ENCODE measurements around the gene EIF4E2. TPM values are rescaled to one million over a fixed set of nuclear protein-coding genes. Genes with fewer than 3 reads are reported as not detected.

Gene EIF4E2
- total and polyA plus RNA-seq, 2 of the 4 experiments (the other 2 are of a cell fraction) = 52.1 to 105 TPM

DNA sequence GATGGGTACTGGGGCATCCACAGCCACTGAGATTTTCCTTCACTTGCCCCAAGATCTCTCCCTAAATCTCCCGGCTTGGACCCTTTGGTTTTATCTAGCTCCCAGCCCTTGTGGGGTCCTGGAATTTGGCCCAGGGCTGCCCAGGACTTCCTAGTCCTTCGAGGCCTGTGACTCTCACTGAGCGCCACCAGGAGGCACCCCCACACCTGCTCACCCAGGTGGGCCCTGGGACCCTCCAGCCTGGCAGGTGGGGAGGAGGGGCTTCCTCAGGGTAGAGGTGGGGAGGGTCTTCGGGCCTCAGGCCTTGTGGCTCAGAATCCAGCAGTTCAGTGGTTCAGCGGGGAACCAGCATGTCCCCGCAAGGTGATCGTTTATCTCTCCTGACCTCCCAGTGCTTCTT is 42.2 kb upstream of the EIF4E2 start:
- Histone ChIP-seq H4K91ac (ENCODE audit: insufficient read depth, low read depth, low read length) (no peak overlapping the region), H2BK20ac (ENCODE audit: low read depth, low read length) (no peak overlapping the region), H3K9me3 (ENCODE audit: control insufficient read depth, insufficient read depth, low read length) (no peaks in the 10 kb centered on the region), H3K23ac (ENCODE audit: low read depth, low read length) (no peak overlapping the region), H4K8ac (ENCODE audit: low read depth in 2 of 2, low read length in 2 of 2) (no peak overlapping the region), H2AK9ac (replicated peaks; ENCODE audit: low read depth, low read length, poor library complexity) (no peak overlapping the region), H3K27me3 (ENCODE audit: control insufficient read depth, insufficient read depth, low read length) (peaks cover 52% of the 10 kb centered on the region), H3K18ac (ENCODE audit: low read depth, low read length) (no peak overlapping the region), H3K4me1 (ENCODE audit: control insufficient read depth, insufficient read depth, low read length) (no peaks in the 10 kb centered on the region), H2AK5ac (ENCODE audit: low read depth, low read length) (no peak overlapping the region), H2AFZ (replicated peaks; ENCODE audit: low read length, poor library complexity) (no peak overlapping the region), H3K14ac (replicated peaks; ENCODE audit: low read depth, low read length) (no peak overlapping the region), H4K20me1 (ENCODE audit: insufficient read depth, low read length) (no peaks in the 10 kb centered on the region), H2BK120ac (ENCODE audit: low read depth, low read length) (no peak overlapping the region), H2BK5ac (ENCODE audit: low read depth, low read length, poor library complexity, severe bottlenecking) (no peak overlapping the region), H3K27ac (ENCODE audit: insufficient read depth, low read length) (no peak overlapping the region), H3K9ac (ENCODE audit: low read depth, low read length) (no peak overlapping the region), H3K9me1 (ENCODE audit: insufficient read depth, low read length) (no peaks in the 10 kb centered on the region), H4K5ac (ENCODE audit: low read depth, low read length) (no peak overlapping the region), H2BK15ac (ENCODE audit: low read depth, low read length) (no peak overlapping the region), H3K4ac (ENCODE audit: low read depth, low read length) (no peak overlapping the region), H3K79me1 (ENCODE audit: low read depth in 1 of 2, low read length in 2 of 2) (no peaks in the 10 kb centered on the region), H3K56ac (ENCODE audit: extremely low read depth, insufficient read depth, low read length) (no peak overlapping the region; the same call in 1 of the 2 replicates), H3K4me2 (ENCODE audit: low read depth, low read length) (no peak overlapping the region), H3K4me3 (ENCODE audit: insufficient read depth, low read depth, low read length) (no peak overlapping the region), H3K36me3 (ENCODE audit: control insufficient read depth, insufficient read depth, low read length) (no peaks in the 10 kb centered on the region)
- intact Hi-C loops (cut with micrococcal nuclease) (loop anchor here (10.0 kb wide), 1 partner anchor 603 kb away; no protein-coding TSS in a partner anchor), in situ Hi-C loops (cut with MboI; ENCODE audit: low sequenced_read_pairs) (no loop called here), dilution Hi-C loops (cut with HindIII; ENCODE audit: low sequenced_read_pairs, unreplicated experiment) (no loop called here)
- BruUV-seq (replicated peaks) = no TSS peak
- CTCF ChIA-PET = no interaction called here
- POLR2A ChIA-PET (ENCODE audit: unreplicated experiment) = no interaction called here
- DNase-seq (no peak), ATAC-seq (ENCODE audit: low read depth) (no peak)
- TF ChIP-seq, protein P1, sequence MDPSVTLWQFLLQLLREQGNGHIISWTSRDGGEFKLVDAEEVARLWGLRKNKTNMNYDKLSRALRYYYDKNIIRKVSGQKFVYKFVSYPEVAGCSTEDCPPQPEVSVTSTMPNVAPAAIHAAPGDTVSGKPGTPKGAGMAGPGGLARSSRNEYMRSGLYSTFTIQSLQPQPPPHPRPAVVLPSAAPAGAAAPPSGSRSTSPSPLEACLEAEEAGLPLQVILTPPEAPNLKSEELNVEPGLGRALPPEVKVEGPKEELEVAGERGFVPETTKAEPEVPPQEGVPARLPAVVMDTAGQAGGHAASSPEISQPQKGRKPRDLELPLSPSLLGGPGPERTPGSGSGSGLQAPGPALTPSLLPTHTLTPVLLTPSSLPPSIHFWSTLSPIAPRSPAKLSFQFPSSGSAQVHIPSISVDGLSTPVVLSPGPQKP (IDR thresholded peaks at IDR 0.05; ENCODE audit: borderline replicate concordance, low read depth, low read length) = no peak
- no peak for TF ChIP-seq CEBPB (IDR thresholded peaks at IDR 0.05; ENCODE audit: low read depth, low read length)
- TF ChIP-seq FOS (IDR thresholded peaks at IDR 0.05; ENCODE audit: low read depth, low read length) = no peak
- no peak for TF ChIP-seq CHD1 (IDR thresholded peaks at IDR 0.05; ENCODE audit: low read depth, low read length)
- TF ChIP-seq MXI1 (IDR thresholded peaks at IDR 0.05; ENCODE audit: borderline replicate concordance, low read depth, low read length) = no peak
- TF ChIP-seq BHLHE40 (IDR thresholded peaks at IDR 0.05; ENCODE audit: low read depth, low read length) = no peak
- TF ChIP-seq, protein P2, sequence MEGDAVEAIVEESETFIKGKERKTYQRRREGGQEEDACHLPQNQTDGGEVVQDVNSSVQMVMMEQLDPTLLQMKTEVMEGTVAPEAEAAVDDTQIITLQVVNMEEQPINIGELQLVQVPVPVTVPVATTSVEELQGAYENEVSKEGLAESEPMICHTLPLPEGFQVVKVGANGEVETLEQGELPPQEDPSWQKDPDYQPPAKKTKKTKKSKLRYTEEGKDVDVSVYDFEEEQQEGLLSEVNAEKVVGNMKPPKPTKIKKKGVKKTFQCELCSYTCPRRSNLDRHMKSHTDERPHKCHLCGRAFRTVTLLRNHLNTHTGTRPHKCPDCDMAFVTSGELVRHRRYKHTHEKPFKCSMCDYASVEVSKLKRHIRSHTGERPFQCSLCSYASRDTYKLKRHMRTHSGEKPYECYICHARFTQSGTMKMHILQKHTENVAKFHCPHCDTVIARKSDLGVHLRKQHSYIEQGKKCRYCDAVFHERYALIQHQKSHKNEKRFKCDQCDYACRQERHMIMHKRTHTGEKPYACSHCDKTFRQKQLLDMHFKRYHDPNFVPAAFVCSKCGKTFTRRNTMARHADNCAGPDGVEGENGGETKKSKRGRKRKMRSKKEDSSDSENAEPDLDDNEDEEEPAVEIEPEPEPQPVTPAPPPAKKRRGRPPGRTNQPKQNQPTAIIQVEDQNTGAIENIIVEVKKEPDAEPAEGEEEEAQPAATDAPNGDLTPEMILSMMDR (conservative IDR thresholded peaks at IDR 0.05; ENCODE audit: low read depth, low read length) = no peak
- TF ChIP-seq NFE2L2 (IDR thresholded peaks at IDR 0.05; ENCODE audit: low read depth, low read length) = no peak
- no peak for TF ChIP-seq POLR2A (IDR thresholded peaks at IDR 0.05; ENCODE audit: low read depth, low read length)
- no peak for TF ChIP-seq RCOR1 (IDR thresholded peaks at IDR 0.05; ENCODE audit: insufficient replicate concordance, low read length)
- TF ChIP-seq RAD21 (IDR thresholded peaks at IDR 0.05; ENCODE audit: low read length) = no peak
- no peak for TF ChIP-seq SMC3 (IDR thresholded peaks at IDR 0.05; ENCODE audit: low read depth, low read length)
- TF ChIP-seq RFX5 (IDR thresholded peaks at IDR 0.05; ENCODE audit: low read depth, low read length) = no peak
- no peak for TF ChIP-seq MAZ (IDR thresholded peaks at IDR 0.05; ENCODE audit: borderline replicate concordance, low read depth, low read length)
- 68% methylated on average over 3 of the region's 7 CpGs; no CpG with 5 or more reads in 1 of the 2 experiments for WGBS, 2 experiments (ENCODE audit: extremely low coverage in 2 of 2, insufficient read length in 1 of 2)

Data from IMR-90 (cell line).